ENCODE data around the gene RNF19B.

GRCh38 chr1:32929366-32929765 lies 35.2 kb downstream of the RNF19B start:
- TF ChIP-seq POLR2A (IDR thresholded peaks at IDR 0.05; ENCODE audit: borderline replicate concordance, extremely low read depth, insufficient read depth, insufficient read length) (no peak), ATF3 (IDR thresholded peaks at IDR 0.05) (no peak), EZH2 (IDR thresholded peaks at IDR 0.05) (no peak), POLR2AphosphoS5 (IDR thresholded peaks at IDR 0.05; ENCODE audit: low read depth, low read length) (no peak), CEBPB (IDR thresholded peaks at IDR 0.05; ENCODE audit: low read depth) (no peak), SRF (IDR thresholded peaks at IDR 0.05; ENCODE audit: low read depth) (no peak)

All from HCT116 (cell line).